Measurements from ENCODE around the gene TEC.

GRCh38 chr4:48187813-48188212, 81.8 kb downstream of the TEC start:
- TF ChIP-seq EZH2 (IDR thresholded peaks at IDR 0.05) (no peak), POLR2AphosphoS5 (IDR thresholded peaks at IDR 0.05; ENCODE audit: borderline replicate concordance, low read depth, low read length) (no peak), FOXP2 (optimal IDR thresholded peaks at IDR 0.05; ENCODE audit: control extremely low read depth, extremely low read length, insufficient read depth) (no peak)
